GM19193 (cell line): ENCODE results near the gene IGSF5.
"Not testable (repeated sequence)": the region's sequence is repeated elsewhere in the genome, so short reads cannot be mapped to it uniquely, and the experiment has no call there.

ENCODE experiments used
- POLR2A ChIP-seq: IDR thresholded peaks from 4 replicates; pipeline ENCODE4 v1.6.1; 2011; ENCODE audit not compliant: insufficient read depth, insufficient read length; ENCODE audit errors: extremely low read depth

The IGSF5 gene

GRCh38 chr21:39744883-39745282 is at the start of gene IGSF5:
TSS of gene IGSF5 (plus strand) at chr21:39745183. CDS start at chr21:39745510, 327 bp downstream.
- TF ChIP-seq POLR2A, result not testable (repeated sequence)

GRCh38 chr21:39696196-39696595 is 48.8 kb upstream of the IGSF5 start:
- no peak for TF ChIP-seq POLR2A

GRCh38 chr21:39696618-39697017 is 48.4 kb upstream of the IGSF5 start:
- TF ChIP-seq POLR2A, result no peak

GRCh38 chr21:39700318-39700717 is 44.7 kb upstream of the IGSF5 start:
- TF ChIP-seq POLR2A, result no peak

GRCh38 chr21:39703578-39703977 is 41.4 kb upstream of the IGSF5 start:
- no peak for TF ChIP-seq POLR2A

GRCh38 chr21:39705849-39706248 is 39.1 kb upstream of the IGSF5 start:
- no peak for TF ChIP-seq POLR2A

GRCh38 chr21:39707316-39707715 is 37.7 kb upstream of the IGSF5 start:
- no peak for TF ChIP-seq POLR2A

- TF ChIP-seq POLR2A, result no peak
These were observed 34.1 kb upstream of the IGSF5 start for GRCh38 chr21:39710866-39711265.

GRCh38 chr21:39712273-39712672 is 32.7 kb upstream of the IGSF5 start:
- no peak for TF ChIP-seq POLR2A

GRCh38 chr21:39712976-39713375 is 32.0 kb upstream of the IGSF5 start:
- TF ChIP-seq POLR2A, result no peak

GRCh38 chr21:39713905-39714304 is 31.1 kb upstream of the IGSF5 start:
- no peak for TF ChIP-seq POLR2A

GRCh38 chr21:39714331-39714730 is 30.7 kb upstream of the IGSF5 start:
- no peak for TF ChIP-seq POLR2A

- no peak for TF ChIP-seq POLR2A
These were observed 29.1 kb upstream of the IGSF5 start for GRCh38 chr21:39715804-39716397.

- no peak for TF ChIP-seq POLR2A
These were observed 24.7 kb upstream of the IGSF5 start for GRCh38 chr21:39720126-39720778.

GRCh38 chr21:39721885-39722284 is 23.1 kb upstream of the IGSF5 start:
- TF ChIP-seq POLR2A, result no peak

GRCh38 chr21:39724944-39725343 is 20.0 kb upstream of the IGSF5 start:
- TF ChIP-seq POLR2A, result no peak
